OCI-LY1 (cell line): ENCODE data around the gene PAPPA.

Experiments
- H2AFZ ChIP-seq: fragments of 200-600 bp; sonication (generic), shearing (Covaris generic); 2 replicates; pipeline ENCODE4 v1.6.0; 2014; ENCODE audit warnings: antibody characterized with exemption, mild to moderate bottlenecking, low read length
- H3F3A ChIP-seq: fragments of 200-600 bp; sonication (generic), shearing (Covaris generic); 2 replicates; pipeline ENCODE4 v1.6.0; 2014; ENCODE audit warnings: mild to moderate bottlenecking, antibody characterized with exemption, low read length, moderate library complexity; ENCODE audit not compliant: insufficient read depth
- H3K27ac ChIP-seq: fragments of 200-600 bp; sonication (generic); 2 replicates; pipeline ENCODE4 v1.5.1; 2014; ENCODE audit warnings: low read length, mixed run types, mild to moderate bottlenecking, low read depth; ENCODE audit not compliant: poor library complexity, severe bottlenecking
- H3K27me3 ChIP-seq: fragments of 200-600 bp; sonication (generic); 2 replicates; pipeline ENCODE4 v1.6.0; 2014; ENCODE audit warnings: antibody characterized with exemption, mild to moderate bottlenecking, low read length, moderate library complexity; ENCODE audit not compliant: insufficient read depth
- H3K36me3 ChIP-seq: fragments of 200-600 bp; sonication (generic); 2 replicates; pipeline ENCODE4 v1.6.1; 2014; ENCODE audit warnings: mild to moderate bottlenecking, antibody characterized with exemption, low read length, moderate library complexity, mixed read lengths; ENCODE audit not compliant: insufficient read depth
- H3K4me1 ChIP-seq: fragments of 200-600 bp; sonication (generic); 2 replicates; pipeline ENCODE4 v1.5.1; 2014; ENCODE audit warnings: mild to moderate bottlenecking, low read length, moderate library complexity; ENCODE audit not compliant: insufficient read depth, severe bottlenecking
- H3K4me2 ChIP-seq: fragments of 200-600 bp; sonication (generic), shearing (Covaris generic); 2 replicates; pipeline ENCODE4 v1.6.1; 2014; ENCODE audit warnings: low read length
- H3K4me3 ChIP-seq: fragments of 200-600 bp; sonication (generic); 2 replicates; pipeline ENCODE4 v1.5.1; 2014; ENCODE audit warnings: low read length, low read depth, mild to moderate bottlenecking, mixed read lengths; ENCODE audit not compliant: poor library complexity, severe bottlenecking
- H3K79me2 ChIP-seq: fragments of 200-600 bp; shearing (Covaris generic); 2 replicates; pipeline ENCODE4 v1.6.1; 2016; ENCODE audit warnings: mixed run types, low read length, mixed read lengths; ENCODE audit not compliant: insufficient read depth
- H3K9ac ChIP-seq: fragments of 200-600 bp; sonication (generic), shearing (Covaris generic); 2 replicates; pipeline ENCODE4 v1.6.1; 2014; ENCODE audit warnings: mild to moderate bottlenecking, low read length, mixed read lengths
- H3K9me2 ChIP-seq: fragments of 200-600 bp; sonication (generic), shearing (Covaris generic); 2 replicates; pipeline ENCODE4 v1.6.1; 2014; ENCODE audit warnings: low read depth, mild to moderate bottlenecking, low read length, mixed read lengths
- H3K9me3 ChIP-seq: fragments of 200-600 bp; shearing (Covaris generic); 2 replicates; pipeline ENCODE4 v1.6.1; 2014; ENCODE audit warnings: low read length, mixed read lengths
- H4K20me1 ChIP-seq: fragments of 200-600 bp; sonication (generic), shearing (Covaris generic); 2 replicates; pipeline ENCODE4 v1.6.0; 2016; ENCODE audit warnings: mild to moderate bottlenecking, low read length; ENCODE audit not compliant: insufficient read depth
- EZH2 ChIP-seq: fragments of 200-600 bp; sonication (generic), shearing (Covaris generic); IDR thresholded peaks from 2 replicates; pipeline ENCODE4 v1.8.0; 2017; ENCODE audit warnings: borderline replicate concordance, mixed run types, mild to moderate bottlenecking, antibody characterized with exemption, low read length, moderate library complexity, mixed read lengths
- TF ChIP-seq, protein P1 (sequence below): fragments of 200-600 bp; sonication (generic), shearing (Covaris generic); IDR thresholded peaks from 2 replicates; pipeline ENCODE4 v1.5.1; 2017; ENCODE audit warnings: mild to moderate bottlenecking, antibody characterized with exemption, low read length, moderate library complexity, mixed read lengths

Gene PAPPA

DNA sequence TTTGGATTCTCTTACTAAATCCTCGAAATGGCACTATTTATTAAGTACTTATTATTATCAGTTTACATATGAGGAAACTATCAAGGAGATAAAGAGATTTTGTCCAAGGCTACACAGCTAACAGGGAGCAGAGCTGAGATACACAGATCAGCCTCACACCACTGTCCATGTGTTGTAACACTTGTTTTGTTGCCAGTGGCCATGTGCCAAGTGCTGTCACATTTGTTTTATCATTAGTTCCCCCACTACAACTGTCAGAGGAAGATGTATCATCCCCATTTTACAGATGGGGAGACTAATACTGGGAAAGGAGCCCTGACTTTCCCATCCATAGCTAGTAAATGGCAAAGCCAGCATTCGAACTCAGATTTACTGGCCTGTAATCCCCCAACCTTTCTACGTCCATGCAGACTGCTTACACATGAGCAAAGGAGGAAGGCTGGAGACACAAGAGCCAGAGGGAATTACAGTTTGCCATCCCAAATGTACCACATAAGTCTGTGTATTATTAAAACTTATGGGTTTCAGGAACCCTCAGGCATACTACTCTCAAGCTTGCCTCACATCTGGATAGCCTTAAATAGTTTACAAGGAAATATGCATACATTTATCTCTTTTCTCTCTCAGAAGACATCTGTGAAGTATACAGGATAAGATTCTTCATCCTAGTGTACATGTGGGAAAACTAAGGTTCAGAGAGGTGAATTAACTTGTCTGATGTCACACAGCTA lies 25.1 kb downstream of the PAPPA start:
- H3K36me3 ChIP-seq = no peaks in the 10 kb centered on the region
- H4K20me1 ChIP-seq = no peaks in the 10 kb centered on the region
- no peaks in the 10 kb centered on the region for H3F3A ChIP-seq

DNA sequence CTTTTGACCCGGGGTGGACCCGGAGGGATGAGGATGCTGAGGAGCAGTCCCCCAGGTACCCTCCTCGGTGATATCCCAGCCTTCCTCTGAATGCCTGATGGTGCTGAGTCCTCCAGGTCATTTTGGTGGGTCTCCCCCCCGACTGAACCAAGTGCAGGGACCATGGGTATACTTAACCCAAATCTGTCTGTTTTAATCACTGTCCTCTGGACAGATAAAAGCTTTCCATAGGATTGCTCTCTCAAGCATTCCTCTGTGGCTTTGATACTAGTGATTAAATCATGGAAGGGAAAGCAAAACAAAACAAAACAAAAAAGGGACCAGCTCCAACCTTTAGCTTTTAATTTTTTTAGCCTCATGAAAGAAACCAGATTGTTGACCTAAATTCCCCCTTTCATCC lies 26.0 kb downstream of the PAPPA start:
- H3K27me3 ChIP-seq = no peaks in the 10 kb centered on the region
- no peaks in the 10 kb centered on the region for H3K9me3 ChIP-seq
- H3K79me2 ChIP-seq = no peaks in the 10 kb centered on the region
- H3F3A ChIP-seq = no peaks in the 10 kb centered on the region
- H3K9ac ChIP-seq = no peak overlapping the region
- no peaks in the 10 kb centered on the region for H4K20me1 ChIP-seq
- TF ChIP-seq, protein P1, sequence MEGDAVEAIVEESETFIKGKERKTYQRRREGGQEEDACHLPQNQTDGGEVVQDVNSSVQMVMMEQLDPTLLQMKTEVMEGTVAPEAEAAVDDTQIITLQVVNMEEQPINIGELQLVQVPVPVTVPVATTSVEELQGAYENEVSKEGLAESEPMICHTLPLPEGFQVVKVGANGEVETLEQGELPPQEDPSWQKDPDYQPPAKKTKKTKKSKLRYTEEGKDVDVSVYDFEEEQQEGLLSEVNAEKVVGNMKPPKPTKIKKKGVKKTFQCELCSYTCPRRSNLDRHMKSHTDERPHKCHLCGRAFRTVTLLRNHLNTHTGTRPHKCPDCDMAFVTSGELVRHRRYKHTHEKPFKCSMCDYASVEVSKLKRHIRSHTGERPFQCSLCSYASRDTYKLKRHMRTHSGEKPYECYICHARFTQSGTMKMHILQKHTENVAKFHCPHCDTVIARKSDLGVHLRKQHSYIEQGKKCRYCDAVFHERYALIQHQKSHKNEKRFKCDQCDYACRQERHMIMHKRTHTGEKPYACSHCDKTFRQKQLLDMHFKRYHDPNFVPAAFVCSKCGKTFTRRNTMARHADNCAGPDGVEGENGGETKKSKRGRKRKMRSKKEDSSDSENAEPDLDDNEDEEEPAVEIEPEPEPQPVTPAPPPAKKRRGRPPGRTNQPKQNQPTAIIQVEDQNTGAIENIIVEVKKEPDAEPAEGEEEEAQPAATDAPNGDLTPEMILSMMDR = no peak
- no peak overlapping the region for H3K4me2 ChIP-seq
- no peak overlapping the region for H2AFZ ChIP-seq
- no peak overlapping the region for H3K4me3 ChIP-seq
- H3K36me3 ChIP-seq = no peaks in the 10 kb centered on the region
- H3K9me2 ChIP-seq = no peaks in the 10 kb centered on the region
- no peaks in the 10 kb centered on the region for H3K4me1 ChIP-seq
- no peak overlapping the region for H3K27ac ChIP-seq

More for the DNA sequence above, 25.1 kb downstream of the PAPPA start:
- Histone ChIP-seq H3K79me2 (no peaks in the 10 kb centered on the region), H3K4me3 (no peak overlapping the region), H2AFZ (no peak overlapping the region), H3K9ac (no peak overlapping the region), H3K9me3 (no peaks in the 10 kb centered on the region), H3K27me3 (no peaks in the 10 kb centered on the region), H3K27ac (no peak overlapping the region), H3K4me1 (no peaks in the 10 kb centered on the region), H3K9me2 (no peaks in the 10 kb centered on the region), H3K4me2 (no peak overlapping the region)
- no peak for TF ChIP-seq EZH2
- TF ChIP-seq, protein P1 = no peak

- no peaks in the 10 kb centered on the region for H3K36me3 ChIP-seq
- H4K20me1 ChIP-seq = no peaks in the 10 kb centered on the region
- no peak overlapping the region for H3K4me3 ChIP-seq
- H3K79me2 ChIP-seq = no peaks in the 10 kb centered on the region
- TF ChIP-seq, protein P1 = no peak
- TF ChIP-seq EZH2 = no peak
- no peaks in the 10 kb centered on the region for H3K9me2 ChIP-seq
- H3F3A ChIP-seq = no peaks in the 10 kb centered on the region
- no peak overlapping the region for H3K4me2 ChIP-seq
- H2AFZ ChIP-seq = no peak overlapping the region
- no peak overlapping the region for H3K27ac ChIP-seq
- H3K9ac ChIP-seq = no peak overlapping the region
- no peaks in the 10 kb centered on the region for H3K27me3 ChIP-seq
- H3K4me1 ChIP-seq = no peaks in the 10 kb centered on the region
- no peaks in the 10 kb centered on the region for H3K9me3 ChIP-seq
Observed at GRCh38 chr9:116181853-116182610, 28.4 kb downstream of the PAPPA start.
